ENCODE results near the gene EFHC1.

DNA sequence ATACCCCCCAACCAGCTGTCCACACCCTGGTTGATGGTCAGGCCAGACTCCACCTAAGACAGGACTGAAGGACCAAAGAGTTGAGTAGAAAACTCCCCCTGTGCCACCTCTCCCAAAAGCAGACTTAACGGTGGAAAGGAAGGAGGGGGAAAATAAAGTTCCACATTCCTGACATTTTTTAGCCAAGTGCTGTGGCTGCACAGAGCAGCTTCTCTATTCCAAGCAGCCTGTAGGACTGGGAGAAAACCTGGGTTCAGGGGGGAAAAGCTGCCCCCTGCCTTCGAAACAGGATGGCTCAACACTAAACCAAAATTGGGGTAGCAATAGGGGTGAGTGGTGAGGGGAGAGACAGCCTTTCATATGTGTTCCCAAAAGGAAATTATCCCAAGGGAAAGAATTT lies 153.2 kb downstream of the EFHC1 start:
- TF ChIP-seq, protein P1, sequence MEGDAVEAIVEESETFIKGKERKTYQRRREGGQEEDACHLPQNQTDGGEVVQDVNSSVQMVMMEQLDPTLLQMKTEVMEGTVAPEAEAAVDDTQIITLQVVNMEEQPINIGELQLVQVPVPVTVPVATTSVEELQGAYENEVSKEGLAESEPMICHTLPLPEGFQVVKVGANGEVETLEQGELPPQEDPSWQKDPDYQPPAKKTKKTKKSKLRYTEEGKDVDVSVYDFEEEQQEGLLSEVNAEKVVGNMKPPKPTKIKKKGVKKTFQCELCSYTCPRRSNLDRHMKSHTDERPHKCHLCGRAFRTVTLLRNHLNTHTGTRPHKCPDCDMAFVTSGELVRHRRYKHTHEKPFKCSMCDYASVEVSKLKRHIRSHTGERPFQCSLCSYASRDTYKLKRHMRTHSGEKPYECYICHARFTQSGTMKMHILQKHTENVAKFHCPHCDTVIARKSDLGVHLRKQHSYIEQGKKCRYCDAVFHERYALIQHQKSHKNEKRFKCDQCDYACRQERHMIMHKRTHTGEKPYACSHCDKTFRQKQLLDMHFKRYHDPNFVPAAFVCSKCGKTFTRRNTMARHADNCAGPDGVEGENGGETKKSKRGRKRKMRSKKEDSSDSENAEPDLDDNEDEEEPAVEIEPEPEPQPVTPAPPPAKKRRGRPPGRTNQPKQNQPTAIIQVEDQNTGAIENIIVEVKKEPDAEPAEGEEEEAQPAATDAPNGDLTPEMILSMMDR (conservative IDR thresholded peaks at IDR 0.05; ENCODE audit: low read length) = 0 out of 2 replicates have a peak, but pooled peaks have one; percentile 25
- no peak for TF ChIP-seq EZH2phosphoT487 (IDR thresholded peaks at IDR 0.05; ENCODE audit: borderline replicate concordance, low read depth, low read length)
